K562 (cell line): Measurements from ENCODE around the gene ZNF280C. TPM values are rescaled to one million over a fixed set of nuclear protein-coding genes. Genes with fewer than 3 reads are reported as not detected.

Experiments used
- AFF1 ChIP-seq, 2 experiments: fragments of 450-650 bp; IDR thresholded peaks; 2 replicates each; pipeline ENCODE4 v1.6.1; 2018; ENCODE audit warnings: mild to moderate bottlenecking in 2 of 2, low read depth in 1 of 2; ENCODE audit not compliant: partially characterized antibody in 2 of 2
- JUND ChIP-seq, 2 experiments: IDR thresholded peaks; 2 replicates in 1 of 2; 3 replicates in 1 of 2; pipeline ENCODE4 v1.6.1; 2011; ENCODE audit warnings: borderline replicate concordance in 2 of 2, low read depth in 2 of 2, low read length in 2 of 2, improper control_type of control experiment in 1 of 2, missing biosample characterization in 1 of 2, missing genetic modification characterization in 1 of 2, missing genetic modification reagents in 1 of 2
- MGA ChIP-seq: fragments of 450-650 bp; IDR thresholded peaks from 2 replicates; pipeline ENCODE4 v1.6.1; 2016; ENCODE audit warnings: mild to moderate bottlenecking, moderate library complexity
- SNAPC5 ChIP-seq: fragments of 250-450 bp; sonication (Bioruptor Pico); IDR thresholded peaks from 2 replicates; pipeline ENCODE4 v1.8.0; 2021; ENCODE audit warnings: moderate library complexity, mild to moderate bottlenecking, inconsistent platforms
- ZNF140 ChIP-seq: fragments of 250-450 bp; sonication (Bioruptor Pico); IDR thresholded peaks from 2 replicates; pipeline ENCODE4 v1.8.0; 2021; ENCODE audit warnings: moderate library complexity, mild to moderate bottlenecking, inconsistent platforms
- polyA plus RNA-seq, 8 experiments: library from polyadenylated mRNA; depleted of rRNA in 4 of 8; stranded (reverse) in 5 of 8; unstranded in 3 of 8; fragments of >200 nt; fragmentation: Nextera tagmentation in 2 of 8; fragmentation: Illumina TruSeq in 1 of 8; extraction: Ambion mirVana in 2 of 8; extraction: Trizol in 1 of 8; gene quantifications; 2 replicates each; pipeline versions ENCODE4 v1.2.1 to v1.2.3, GENCODE V29; 2011 to 2014; ENCODE audit warnings: inconsistent platforms in 1 of 8, missing spikeins in 1 of 8
- total RNA-seq, 7 experiments: library from RNA; depleted of rRNA in 6 of 7; stranded (reverse); fragments of >200 nt in 6 of 7; fragmentation: Illumina TruSeq in 2 of 7; extraction: Trizol in 2 of 7; gene quantifications; 2 replicates each; pipeline versions ENCODE4 v1.2.1 to v1.2.3, GENCODE V29; 2011 to 2021; ENCODE audit warnings: low replicate concordance in 1 of 7
- TF ChIP-seq, protein P1 (sequence below): sonication (generic); formaldehyde crosslinking; IDR thresholded peaks from 2 replicates; pipeline ENCODE4 v1.8.1; 2023; ENCODE audit warnings: mild to moderate bottlenecking, missing genetic modification reagents

Gene ZNF280C
- total and polyA plus RNA-seq, 9 of the 15 experiments (the other 6 are each of a cell fraction or from before 2014, with no cell fraction given), result 1.6 to 8.3 (median 4.4) TPM

- TF ChIP-seq MGA (peak; percentile 6), AFF1 (IDR thresholded peaks at IDR 0.05; ENCODE audit: low read depth in 1 of 2, partially characterized antibody in 2 of 2) (no peak), JUND (IDR thresholded peaks at IDR 0.05; ENCODE audit: borderline replicate concordance, low read depth, low read length) (peak; percentile 42; the same call in 1 of the 2 replicates), JUND (tag; IDR thresholded peaks at IDR 0.05; ENCODE audit: borderline replicate concordance, low read depth, low read length) (peak; percentile 69; the same call in 2 of the 3 replicates), ZNF140 (CRISPR knock-in tag) (no peak), SNAPC5 (CRISPR knock-in tag) (no peak)
- TF ChIP-seq, protein P1, sequence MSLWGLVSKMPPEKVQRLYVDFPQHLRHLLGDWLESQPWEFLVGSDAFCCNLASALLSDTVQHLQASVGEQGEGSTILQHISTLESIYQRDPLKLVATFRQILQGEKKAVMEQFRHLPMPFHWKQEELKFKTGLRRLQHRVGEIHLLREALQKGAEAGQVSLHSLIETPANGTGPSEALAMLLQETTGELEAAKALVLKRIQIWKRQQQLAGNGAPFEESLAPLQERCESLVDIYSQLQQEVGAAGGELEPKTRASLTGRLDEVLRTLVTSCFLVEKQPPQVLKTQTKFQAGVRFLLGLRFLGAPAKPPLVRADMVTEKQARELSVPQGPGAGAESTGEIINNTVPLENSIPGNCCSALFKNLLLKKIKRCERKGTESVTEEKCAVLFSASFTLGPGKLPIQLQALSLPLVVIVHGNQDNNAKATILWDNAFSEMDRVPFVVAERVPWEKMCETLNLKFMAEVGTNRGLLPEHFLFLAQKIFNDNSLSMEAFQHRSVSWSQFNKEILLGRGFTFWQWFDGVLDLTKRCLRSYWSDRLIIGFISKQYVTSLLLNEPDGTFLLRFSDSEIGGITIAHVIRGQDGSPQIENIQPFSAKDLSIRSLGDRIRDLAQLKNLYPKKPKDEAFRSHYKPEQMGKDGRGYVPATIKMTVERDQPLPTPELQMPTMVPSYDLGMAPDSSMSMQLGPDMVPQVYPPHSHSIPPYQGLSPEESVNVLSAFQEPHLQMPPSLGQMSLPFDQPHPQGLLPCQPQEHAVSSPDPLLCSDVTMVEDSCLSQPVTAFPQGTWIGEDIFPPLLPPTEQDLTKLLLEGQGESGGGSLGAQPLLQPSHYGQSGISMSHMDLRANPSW (CRISPR knock-in tag), result peak; percentile 72; the same call in 1 of the 2 replicates
Measured at GRCh38 chrX:130165703-130166502, 102.8 kb downstream of the ZNF280C start, which contains the start of gene AIFM1 (continued).
